ENCODE results near the gene INTS6.

The INTS6 gene

GRCh38 chr13:51452361-51453206, at the start of gene INTS6:
Gene INTS6, minus strand, starts transcription at chr13:51453036. Its CDS starts 511 bp downstream, at chr13:51452525.
- DNase-seq, result peak; percentile 100

- peak; percentile 47 for DNase-seq
These were observed 49.4 kb upstream of the INTS6 start for GRCh38 chr13:51502153-51502651.

- peak; percentile 69 for DNase-seq
These were observed 48.8 kb upstream of the INTS6 start for GRCh38 chr13:51501592-51502152.

- DNase-seq, result no peak
These were observed 48.3 kb upstream of the INTS6 start for GRCh38 chr13:51501096-51501495.

GRCh38 chr13:51500687-51501086, 47.9 kb upstream of the INTS6 start:
- DNase-seq, result no peak

GRCh38 chr13:51499841-51500240, 47.0 kb upstream of the INTS6 start:
- DNase-seq, result no peak

GRCh38 chr13:51495316-51495715, 42.5 kb upstream of the INTS6 start:
- no peak for DNase-seq

- peak; percentile 15 for DNase-seq
These were observed 41.3 kb upstream of the INTS6 start for GRCh38 chr13:51494156-51494555.

- DNase-seq, result no peak
These were observed 35.4 kb upstream of the INTS6 start for GRCh38 chr13:51488212-51488611.

- no peak for DNase-seq
These were observed 28.8 kb upstream of the INTS6 start for GRCh38 chr13:51481656-51482055.

- peak; percentile 79 for DNase-seq
These were observed 26.3 kb upstream of the INTS6 start for GRCh38 chr13:51479199-51479523.

- no peak for DNase-seq
These were observed 25.8 kb upstream of the INTS6 start for GRCh38 chr13:51478418-51479198.

- DNase-seq, result no peak
These were observed 25.0 kb upstream of the INTS6 start for GRCh38 chr13:51477653-51478324.

- DNase-seq, result no peak
These were observed 24.3 kb upstream of the INTS6 start for GRCh38 chr13:51477149-51477548.

- DNase-seq, result peak; percentile 73
These were observed 23.1 kb upstream of the INTS6 start for GRCh38 chr13:51475727-51476501.

GRCh38 chr13:51469790-51470189, 17.0 kb upstream of the INTS6 start:
- no peak for DNase-seq

- no peak for DNase-seq
These were observed 14.9 kb upstream of the INTS6 start for GRCh38 chr13:51467730-51468129.

GRCh38 chr13:51465124-51465523, 12.3 kb upstream of the INTS6 start:
- no peak for DNase-seq

- DNase-seq, result no peak
These were observed 4.4 kb upstream of the INTS6 start for GRCh38 chr13:51457086-51457815.

GRCh38 chr13:51456510-51456909, 3.7 kb upstream of the INTS6 start:
- DNase-seq, result no peak

GRCh38 chr13:51455532-51455931, 2.7 kb upstream of the INTS6 start:
- no peak for DNase-seq
